ENCODE data around the gene AARS2. TPM values are rescaled to one million over a fixed set of nuclear protein-coding genes. Genes with fewer than 3 reads are reported as not detected.

Gene AARS2
- total and polyA plus RNA-seq, 7 donors = 1.4 to 9.7 (median 6.7) TPM

- peaks cover 0 to 23% (median 13%) of the 10 kb centered on the region in 4 donors for H3K36me3 ChIP-seq
- intact Hi-C loops (cut with DNase I) = no loop called here
- 1% methylated on average over 86 of the region's 86 CpGs for WGBS, 2 donors
- H3K27ac ChIP-seq = no peak overlapping the region
- H3K9me3 ChIP-seq = no peaks in the 10 kb centered on the region
- DNase-seq = no peak
- peaks cover 0 to 15% (median 13%) of the 10 kb centered on the region in 4 donors for H3K4me1 ChIP-seq
- no peak for TF ChIP-seq POLR2AphosphoS5 (IDR thresholded peaks at IDR 0.05)
- no peak for TF ChIP-seq POLR2A (IDR thresholded peaks at IDR 0.05)
- no peak for TF ChIP-seq EP300 (IDR thresholded peaks at IDR 0.05)
- TF ChIP-seq, protein P1, sequence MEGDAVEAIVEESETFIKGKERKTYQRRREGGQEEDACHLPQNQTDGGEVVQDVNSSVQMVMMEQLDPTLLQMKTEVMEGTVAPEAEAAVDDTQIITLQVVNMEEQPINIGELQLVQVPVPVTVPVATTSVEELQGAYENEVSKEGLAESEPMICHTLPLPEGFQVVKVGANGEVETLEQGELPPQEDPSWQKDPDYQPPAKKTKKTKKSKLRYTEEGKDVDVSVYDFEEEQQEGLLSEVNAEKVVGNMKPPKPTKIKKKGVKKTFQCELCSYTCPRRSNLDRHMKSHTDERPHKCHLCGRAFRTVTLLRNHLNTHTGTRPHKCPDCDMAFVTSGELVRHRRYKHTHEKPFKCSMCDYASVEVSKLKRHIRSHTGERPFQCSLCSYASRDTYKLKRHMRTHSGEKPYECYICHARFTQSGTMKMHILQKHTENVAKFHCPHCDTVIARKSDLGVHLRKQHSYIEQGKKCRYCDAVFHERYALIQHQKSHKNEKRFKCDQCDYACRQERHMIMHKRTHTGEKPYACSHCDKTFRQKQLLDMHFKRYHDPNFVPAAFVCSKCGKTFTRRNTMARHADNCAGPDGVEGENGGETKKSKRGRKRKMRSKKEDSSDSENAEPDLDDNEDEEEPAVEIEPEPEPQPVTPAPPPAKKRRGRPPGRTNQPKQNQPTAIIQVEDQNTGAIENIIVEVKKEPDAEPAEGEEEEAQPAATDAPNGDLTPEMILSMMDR (IDR thresholded peaks at IDR 0.05) = no peak
- peaks cover 5 to 62% (median 45%) of the 10 kb centered on the region in 3 donors for H3K27me3 ChIP-seq
- peak overlapping the region; percentile 23 to 54 (median 46) for H3K4me3 ChIP-seq
These were observed 15.8 kb downstream of the AARS2 start for GRCh38 chr6:44297063-44298038.

GRCh38 chr6:44294832-44295791, 18.0 kb downstream of the AARS2 start:
- no peaks in the 10 kb centered on the region for H3K9me3 ChIP-seq
- 53 to 76% methylated on average over 7 of the region's 7 CpGs for WGBS, 2 donors
- H3K27me3 ChIP-seq = peaks cover 10 to 85% (median 64%) of the 10 kb centered on the region in 3 donors
- no peak overlapping the region for H3K27ac ChIP-seq
- DNase-seq = no peak
- no peak for TF ChIP-seq POLR2AphosphoS5 (IDR thresholded peaks at IDR 0.05)
- TF ChIP-seq POLR2A (IDR thresholded peaks at IDR 0.05) = no peak
- no peak for TF ChIP-seq EP300 (IDR thresholded peaks at IDR 0.05)
- TF ChIP-seq, protein P1 (IDR thresholded peaks at IDR 0.05) = no peak
- intact Hi-C loops (cut with DNase I) = no loop called here
- H3K4me1 ChIP-seq = peaks cover 0 to 15% (median 13%) of the 10 kb centered on the region in 4 donors
- no peak overlapping the region for H3K4me3 ChIP-seq
- peaks cover 0 to under 1% (median 0%) of the 10 kb centered on the region in 4 donors for H3K36me3 ChIP-seq

GRCh38 chr6:44292661-44293365, 20.3 kb downstream of the AARS2 start:
- TF ChIP-seq POLR2AphosphoS5 (IDR thresholded peaks at IDR 0.05) (no peak), EP300 (IDR thresholded peaks at IDR 0.05) (no peak), POLR2A (IDR thresholded peaks at IDR 0.05) (no peak)
- TF ChIP-seq, protein P1 (IDR thresholded peaks at IDR 0.05) = no peak
- intact Hi-C loops (cut with DNase I) = no loop called here
- no peaks in the 10 kb centered on the region for H3K9me3 ChIP-seq
- DNase-seq = no peak
- WGBS, 2 donors = 83 to 84% methylated on average over 4 of the region's 4 CpGs
- H3K36me3 ChIP-seq = no peaks in the 10 kb centered on the region
- peaks cover 0 to 11% (median 10%) of the 10 kb centered on the region in 4 donors for H3K4me1 ChIP-seq
- H3K27me3 ChIP-seq = peaks cover 10 to 97% (median 72%) of the 10 kb centered on the region in 3 donors
- no peak overlapping the region for H3K4me3 ChIP-seq
- no peak overlapping the region for H3K27ac ChIP-seq

DNA sequence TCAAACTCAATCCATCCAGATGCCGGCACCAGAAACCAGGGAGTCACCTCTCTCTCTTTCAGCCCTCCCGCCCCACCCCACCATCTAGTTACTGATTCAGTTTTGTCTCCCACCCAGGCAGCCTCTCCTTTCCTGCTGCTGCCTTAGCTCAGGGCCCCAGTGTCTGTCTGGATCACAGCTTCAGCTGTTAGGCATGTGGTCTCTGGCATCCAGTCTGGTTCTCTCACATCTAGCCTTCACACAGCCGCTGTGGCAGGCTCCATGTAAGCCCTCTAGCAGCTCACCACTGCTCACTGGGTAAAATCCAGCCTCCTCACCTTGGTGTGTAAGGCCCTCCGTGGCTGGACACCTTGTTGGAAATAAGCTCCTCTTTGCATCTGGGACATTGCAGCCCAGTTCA, 21.3 kb downstream of the AARS2 start:
- Histone ChIP-seq H3K27ac (no peak overlapping the region), H3K36me3 (no peaks in the 10 kb centered on the region), H3K4me3 (no peak overlapping the region), H3K4me1 (peaks cover 0 to 2% (median under 1%) of the 10 kb centered on the region in 4 donors), H3K9me3 (no peaks in the 10 kb centered on the region), H3K27me3 (peaks cover 10 to 97% (median 71%) of the 10 kb centered on the region in 3 donors)
- DNase-seq = no peak
- 61 to 77% methylated on average over 4 of the region's 4 CpGs for WGBS, 2 donors
- no peak for TF ChIP-seq EP300 (IDR thresholded peaks at IDR 0.05)
- no peak for TF ChIP-seq POLR2AphosphoS5 (IDR thresholded peaks at IDR 0.05)
- TF ChIP-seq, protein P1 (IDR thresholded peaks at IDR 0.05) = no peak
- no peak for TF ChIP-seq POLR2A (IDR thresholded peaks at IDR 0.05)
- intact Hi-C loops (cut with DNase I) = no loop called here
